ENCODE data around the gene FUZ. TPM values are rescaled to one million over a fixed set of nuclear protein-coding genes. Genes with fewer than 3 reads are reported as not detected.

Gene FUZ
- total and polyA plus RNA-seq, 4 donors = 18.4 to 36.8 (median 30.2) TPM

DNA sequence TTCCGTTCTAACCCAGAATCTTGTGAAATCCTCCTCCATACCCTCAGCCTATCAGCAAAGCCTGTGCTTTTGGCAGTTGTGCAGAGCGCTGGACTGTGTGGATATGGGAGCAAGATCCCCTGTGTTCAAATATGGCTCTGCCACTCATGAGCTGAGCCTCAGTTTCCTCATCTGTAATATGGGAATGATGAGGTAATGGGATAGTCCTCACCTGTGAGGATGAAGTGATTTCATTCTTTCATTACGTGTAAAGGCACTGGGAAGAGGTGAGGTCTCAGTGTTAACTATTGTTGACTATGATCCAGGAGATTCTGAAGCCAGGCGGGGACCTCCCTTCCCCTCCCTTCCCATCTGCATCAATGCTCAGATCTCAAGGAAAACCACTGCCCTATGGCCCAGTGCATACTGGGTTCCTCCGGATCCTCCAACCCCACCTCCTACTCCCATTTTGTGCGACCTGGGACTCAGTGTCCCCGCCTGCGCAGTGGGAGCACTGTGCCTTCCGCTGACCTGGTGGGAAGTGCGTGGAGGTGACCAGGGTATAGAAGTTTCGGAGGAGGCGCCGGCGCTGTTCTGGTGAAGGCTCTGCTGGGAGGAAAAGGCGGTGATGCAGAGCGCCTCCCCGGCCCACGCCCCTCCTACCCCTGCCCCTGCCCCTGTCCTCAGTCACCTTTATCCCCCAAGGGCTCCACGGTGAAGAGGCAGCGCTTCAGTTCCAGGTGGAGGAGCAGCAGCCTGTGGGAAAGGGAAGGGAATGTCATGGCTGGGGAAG lies 5.0 kb downstream of the FUZ start:
- Histone ChIP-seq H3K9me3 (ENCODE audit: control insufficient read depth in 4 of 4, insufficient read depth in 3 of 4, low read length in 3 of 4) (no peaks in the 10 kb centered on the region), H3K4me3 (no peak overlapping the region), H3K27me3 (ENCODE audit: control insufficient read depth in 3 of 3, insufficient read depth in 3 of 3, low read length in 2 of 3) (no peaks in the 10 kb centered on the region), H3K4me1 (ENCODE audit: control insufficient read depth in 5 of 5, insufficient read depth in 5 of 5, low read length in 5 of 5) (peaks cover 0 to 20% (median 8%) of the 10 kb centered on the region in 5 donors), H3K36me3 (ENCODE audit: control insufficient read depth in 4 of 4, insufficient read depth in 4 of 4, low read length in 4 of 4) (peaks cover 0 to 15% (median 12%) of the 10 kb centered on the region in 4 donors), H3K27ac (ENCODE audit: low read depth in 1 of 2, low read length in 1 of 2) (no peak overlapping the region), H3K9ac (ENCODE audit: insufficient read depth in 1 of 2, low read length in 2 of 2) (no peak overlapping the region)
- DNase-seq = no peak
- TF ChIP-seq, protein P1, sequence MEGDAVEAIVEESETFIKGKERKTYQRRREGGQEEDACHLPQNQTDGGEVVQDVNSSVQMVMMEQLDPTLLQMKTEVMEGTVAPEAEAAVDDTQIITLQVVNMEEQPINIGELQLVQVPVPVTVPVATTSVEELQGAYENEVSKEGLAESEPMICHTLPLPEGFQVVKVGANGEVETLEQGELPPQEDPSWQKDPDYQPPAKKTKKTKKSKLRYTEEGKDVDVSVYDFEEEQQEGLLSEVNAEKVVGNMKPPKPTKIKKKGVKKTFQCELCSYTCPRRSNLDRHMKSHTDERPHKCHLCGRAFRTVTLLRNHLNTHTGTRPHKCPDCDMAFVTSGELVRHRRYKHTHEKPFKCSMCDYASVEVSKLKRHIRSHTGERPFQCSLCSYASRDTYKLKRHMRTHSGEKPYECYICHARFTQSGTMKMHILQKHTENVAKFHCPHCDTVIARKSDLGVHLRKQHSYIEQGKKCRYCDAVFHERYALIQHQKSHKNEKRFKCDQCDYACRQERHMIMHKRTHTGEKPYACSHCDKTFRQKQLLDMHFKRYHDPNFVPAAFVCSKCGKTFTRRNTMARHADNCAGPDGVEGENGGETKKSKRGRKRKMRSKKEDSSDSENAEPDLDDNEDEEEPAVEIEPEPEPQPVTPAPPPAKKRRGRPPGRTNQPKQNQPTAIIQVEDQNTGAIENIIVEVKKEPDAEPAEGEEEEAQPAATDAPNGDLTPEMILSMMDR (IDR thresholded peaks at IDR 0.05; ENCODE audit: control extremely low read depth, extremely low read depth) = no peak
- 82 to 85% methylated on average over 20 of the region's 20 CpGs for WGBS, 2 donors
- ATAC-seq (ENCODE audit: insufficient read depth, low FRiP score) = no peak

DNA sequence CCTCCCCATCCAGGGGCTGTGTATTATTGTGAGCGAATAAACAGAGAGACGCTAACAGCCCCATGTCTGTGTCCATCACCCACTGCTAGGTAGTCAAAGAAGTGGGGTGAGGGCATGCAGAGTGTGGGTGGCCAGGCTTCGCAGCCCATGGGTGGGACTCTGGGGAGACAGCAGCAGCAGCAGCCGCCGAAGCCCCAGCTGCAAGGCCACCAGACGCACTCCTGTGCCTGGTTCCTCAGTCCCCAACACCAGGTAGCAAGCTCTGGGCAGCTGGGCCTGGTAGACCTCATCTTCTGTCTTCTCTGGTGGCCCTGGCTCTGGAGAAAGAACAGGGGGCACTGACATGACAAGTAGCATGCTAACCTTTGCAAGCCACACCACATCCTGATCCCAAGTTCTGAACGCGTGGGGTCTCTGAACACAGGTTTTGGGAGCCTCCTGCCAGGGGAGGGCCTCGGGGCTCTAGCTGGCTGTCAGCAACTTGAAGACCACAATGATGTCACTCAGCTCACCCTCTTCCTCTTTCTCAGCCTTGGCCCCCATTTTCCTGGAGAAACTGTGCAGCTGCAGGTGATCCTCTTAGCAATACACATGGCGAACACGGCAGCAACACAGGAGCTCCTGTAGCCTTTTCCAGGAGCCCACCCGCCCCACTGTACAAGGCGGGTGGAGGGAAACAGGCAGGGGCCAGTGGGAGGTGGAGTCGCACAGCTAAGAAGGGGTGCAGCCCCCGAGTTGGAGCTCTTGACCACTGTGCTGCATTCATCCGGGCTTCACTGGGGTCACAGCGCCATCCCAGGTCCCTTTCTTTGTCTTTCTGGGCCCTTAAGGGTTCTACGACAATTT lies 5.8 kb downstream of the FUZ start:
- Histone ChIP-seq H3K9ac (ENCODE audit: insufficient read depth in 1 of 2, low read length in 2 of 2) (no peak overlapping the region), H3K9me3 (ENCODE audit: control insufficient read depth in 4 of 4, insufficient read depth in 3 of 4, low read length in 3 of 4) (no peaks in the 10 kb centered on the region), H3K27ac (ENCODE audit: low read depth in 1 of 2, low read length in 1 of 2) (no peak overlapping the region), H3K4me3 (no peak overlapping the region), H3K27me3 (ENCODE audit: control insufficient read depth in 3 of 3, insufficient read depth in 3 of 3, low read length in 2 of 3) (no peaks in the 10 kb centered on the region), H3K36me3 (ENCODE audit: control insufficient read depth in 4 of 4, insufficient read depth in 4 of 4, low read length in 4 of 4) (peaks cover 0 to 22% (median 17%) of the 10 kb centered on the region in 4 donors), H3K4me1 (ENCODE audit: control insufficient read depth in 5 of 5, insufficient read depth in 5 of 5, low read length in 5 of 5) (peaks cover 0 to 20% (median 6%) of the 10 kb centered on the region in 5 donors)
- ATAC-seq (ENCODE audit: insufficient read depth, low FRiP score) (no peak), DNase-seq (no peak)
- 62 to 78% methylated on average over 18 of the region's 18 CpGs for whole genome bisulfite sequencing, 2 donors
- TF ChIP-seq, protein P1 (IDR thresholded peaks at IDR 0.05; ENCODE audit: control extremely low read depth, extremely low read depth) = no peak

DNA sequence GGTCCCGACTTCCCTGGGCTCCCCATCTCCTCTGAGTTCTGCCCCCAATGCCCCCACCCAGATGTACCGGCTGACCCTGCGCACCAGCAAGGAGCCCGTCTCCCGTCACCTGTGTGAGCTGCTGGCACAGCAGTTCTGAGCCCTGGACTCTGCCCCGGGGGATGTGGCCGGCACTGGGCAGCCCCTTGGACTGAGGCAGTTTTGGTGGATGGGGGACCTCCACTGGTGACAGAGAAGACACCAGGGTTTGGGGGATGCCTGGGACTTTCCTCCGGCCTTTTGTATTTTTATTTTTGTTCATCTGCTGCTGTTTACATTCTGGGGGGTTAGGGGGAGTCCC lies 6.5 kb downstream of the FUZ start:
- H3K4me1 ChIP-seq (ENCODE audit: control insufficient read depth in 5 of 5, insufficient read depth in 5 of 5, low read length in 5 of 5) = peaks cover 0 to 19% (median 6%) of the 10 kb centered on the region in 5 donors
- ATAC-seq (ENCODE audit: insufficient read depth, low FRiP score) (no peak), DNase-seq (no peak)
- H3K9ac ChIP-seq (ENCODE audit: insufficient read depth in 1 of 2, low read length in 2 of 2) = no peak overlapping the region
- no peaks in the 10 kb centered on the region for H3K9me3 ChIP-seq (ENCODE audit: control insufficient read depth in 4 of 4, insufficient read depth in 3 of 4, low read length in 3 of 4)
- no peak overlapping the region for H3K27ac ChIP-seq (ENCODE audit: low read depth in 1 of 2, low read length in 1 of 2)
- H3K4me3 ChIP-seq = no peak overlapping the region
- H3K36me3 ChIP-seq (ENCODE audit: control insufficient read depth in 4 of 4, insufficient read depth in 4 of 4, low read length in 4 of 4) = peaks cover 0 to 29% (median 17%) of the 10 kb centered on the region in 4 donors
- H3K27me3 ChIP-seq (ENCODE audit: control insufficient read depth in 3 of 3, insufficient read depth in 3 of 3, low read length in 2 of 3) = no peaks in the 10 kb centered on the region
- TF ChIP-seq, protein P1 (IDR thresholded peaks at IDR 0.05; ENCODE audit: control extremely low read depth, extremely low read depth) = no peak
- 90 to 95% methylated on average over 8 of the region's 8 CpGs for WGBS, 2 donors
